Measurements from ENCODE around the gene GIGYF1.

Gene GIGYF1

GRCh38 chr7:100689230-100690135 is 4.6 kb downstream of the GIGYF1 start:
- POLR2A ChIA-PET, result no interaction called here
- CTCF ChIA-PET, result interaction anchor here (1.0 to 10.3 kb wide), 9 partner anchors 10 to 162 kb away, joined by 3 to 159 read pairs (median 12); partner anchors contain the start of genes FBXO24, GNB2, LRCH4 and POP7
- DNase-seq (ENCODE audit: extremely low spot score), result no peak
- TF ChIP-seq CTCF (IDR thresholded peaks at IDR 0.05; ENCODE audit: control extremely low read depth, extremely low read depth, low read depth, missing control alignments), result peak; percentile 15

DNA sequence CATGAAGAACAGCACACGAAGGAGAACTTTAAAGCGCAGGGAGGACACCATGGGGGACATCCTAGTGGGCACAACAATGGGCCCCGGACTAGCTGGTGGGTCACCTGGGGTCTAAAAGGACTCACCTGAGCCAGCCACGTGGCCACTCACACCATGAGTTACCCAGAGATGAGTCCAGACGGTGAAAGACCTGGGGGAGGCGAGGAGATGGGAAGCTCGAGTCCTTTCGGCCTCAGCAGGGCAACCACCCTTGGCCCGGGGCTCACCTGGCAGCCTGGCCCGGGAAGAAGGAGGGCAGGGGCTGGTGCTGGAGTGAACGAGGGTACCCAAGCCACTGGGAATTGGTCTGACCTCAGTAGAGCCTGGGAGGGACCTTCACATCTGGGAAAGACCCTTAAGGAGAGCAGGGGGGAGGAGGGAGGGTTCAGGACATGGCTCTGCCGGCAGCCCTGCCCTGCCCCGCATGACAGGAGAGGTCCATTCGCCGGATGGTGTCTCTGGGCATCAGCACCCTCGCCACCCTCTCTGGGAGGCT is 5.7 kb downstream of the GIGYF1 start:
- CTCF ChIA-PET, result interaction anchor here (1.0 to 10.3 kb wide), 6 partner anchors 8 to 163 kb away, joined by 3 to 159 read pairs (median 18); partner anchors contain the start of genes FBXO24, LRCH4 and POP7

GRCh38 chr7:100687751-100688300 is 6.2 kb downstream of the GIGYF1 start:
- no peak for TF ChIP-seq CTCF (IDR thresholded peaks at IDR 0.05; ENCODE audit: control extremely low read depth, extremely low read depth, low read depth, missing control alignments)
- no peak for DNase-seq (ENCODE audit: extremely low spot score)
- CTCF ChIA-PET, result interaction anchor here (10.3 kb wide), 1 partner anchor 18 kb away, joined by 159 read pairs; the partner anchor contains the start of gene POP7
- POLR2A ChIA-PET, result no interaction called here

More for the DNA sequence above, 5.7 kb downstream of the GIGYF1 start:
- TF ChIP-seq CTCF (IDR thresholded peaks at IDR 0.05; ENCODE audit: control extremely low read depth, extremely low read depth, low read depth, missing control alignments), result no peak
- POLR2A ChIA-PET, result no interaction called here
- DNase-seq (ENCODE audit: extremely low spot score), result no peak

GRCh38 chr7:100687261-100687660 is 6.8 kb downstream of the GIGYF1 start:
- no peak for DNase-seq (ENCODE audit: extremely low spot score)
- POLR2A ChIA-PET, result no interaction called here
- CTCF ChIA-PET, result no interaction called here

GRCh38 chr7:100686822-100687211 is 7.2 kb downstream of the GIGYF1 start:
- no peak for TF ChIP-seq CTCF (IDR thresholded peaks at IDR 0.05; ENCODE audit: control extremely low read depth, extremely low read depth, low read depth, missing control alignments)
- ChIA-PET POLR2A (no interaction called here), CTCF (interaction anchor here (1.1 kb wide), 1 partner anchor 19 kb away, joined by 4 read pairs; the partner anchor contains the start of gene POP7)
- no peak for DNase-seq (ENCODE audit: extremely low spot score)

More at GRCh38 chr7:100687261-100687660, 6.8 kb downstream of the GIGYF1 start:
- no peak for TF ChIP-seq CTCF (IDR thresholded peaks at IDR 0.05; ENCODE audit: control extremely low read depth, extremely low read depth, low read depth, missing control alignments)

DNA sequence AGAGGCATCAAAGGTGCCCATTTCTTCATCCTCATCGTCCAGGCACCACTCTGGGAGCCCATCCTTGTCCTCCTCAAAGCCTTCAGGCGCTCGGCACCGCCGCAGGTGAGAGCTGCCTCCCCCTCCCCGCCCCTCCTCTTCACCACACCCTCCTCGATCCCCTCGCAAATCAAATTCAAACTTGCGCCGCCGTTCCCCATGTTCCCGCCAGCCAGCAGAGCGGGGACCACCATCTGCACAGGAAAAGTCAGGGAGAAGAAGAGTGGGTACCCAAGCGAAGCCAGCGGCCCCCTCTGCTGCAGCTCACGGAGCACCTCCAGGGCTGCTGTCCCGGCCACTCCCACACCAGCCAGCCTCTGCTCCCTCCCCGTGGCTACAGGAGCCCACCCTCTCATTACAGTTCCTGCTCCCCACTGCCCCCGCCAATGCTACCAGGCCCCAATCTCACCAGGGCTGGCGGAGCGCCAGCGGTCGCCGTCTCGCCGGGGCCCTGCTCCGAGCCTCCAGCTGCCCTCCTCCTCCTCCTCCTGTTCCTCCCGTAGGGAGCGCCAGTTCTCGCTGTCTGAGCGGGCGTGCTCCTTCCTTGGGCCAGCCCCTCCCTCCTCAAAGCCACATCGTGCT is 7.7 kb downstream of the GIGYF1 start:
- CTCF ChIA-PET, result interaction anchor here (1.1 kb wide), 1 partner anchor 19 kb away, joined by 4 read pairs; the partner anchor contains the start of gene POP7
- TF ChIP-seq CTCF (IDR thresholded peaks at IDR 0.05; ENCODE audit: control extremely low read depth, extremely low read depth, low read depth, missing control alignments), result no peak
- POLR2A ChIA-PET, result no interaction called here
- no peak for DNase-seq (ENCODE audit: extremely low spot score)
